Measurements from ENCODE around the gene LRMDA. TPM values are rescaled to one million over a fixed set of nuclear protein-coding genes. Genes with fewer than 3 reads are reported as not detected.

Gene LRMDA
- total RNA-seq, 6 donors from 2014 or later: 12.8 to 185 (median 18.1) TPM

- peaks cover 0 to under 1% (median 0%) of the 10 kb centered on the region in 4 donors for H3K4me1 ChIP-seq
- H3K27me3 ChIP-seq: no peaks in the 10 kb centered on the region
- no peak overlapping the region for H3K27ac ChIP-seq
- no peak for DNase-seq
- no peak overlapping the region for H3K4me3 ChIP-seq
- H3K9me3 ChIP-seq: peaks cover 6 to 11% (median 9%) of the 10 kb centered on the region in 4 donors
- WGBS, 2 donors: 65 to 88% methylated on average over 1 of the region's 1 CpG
- ATAC-seq (ENCODE audit: low FRiP score in 2 of 2): no peak
- TF ChIP-seq POLR2A (IDR thresholded peaks at IDR 0.05): no peak
- no peak for TF ChIP-seq POLR2AphosphoS5 (IDR thresholded peaks at IDR 0.05)
- H3K36me3 ChIP-seq: no peaks in the 10 kb centered on the region
Measured at GRCh38 chr10:76257816-76258215, 826.4 kb downstream of the LRMDA start.

- WGBS, 2 donors: 62 to 66% methylated on average over 4 of the region's 4 CpGs
- Histone ChIP-seq H3K27me3 (no peaks in the 10 kb centered on the region), H3K9me3 (peaks cover 0 to 2% (median 2%) of the 10 kb centered on the region in 4 donors), H3K4me3 (no peak overlapping the region), H3K36me3 (no peaks in the 10 kb centered on the region), H3K4me1 (no peaks in the 10 kb centered on the region), H3K27ac (no peak overlapping the region)
- ATAC-seq (ENCODE audit: low FRiP score in 2 of 2) (no peak), DNase-seq (no peak)
- TF ChIP-seq EP300 (IDR thresholded peaks at IDR 0.05) (no peak), POLR2AphosphoS5 (IDR thresholded peaks at IDR 0.05) (no peak)
Measured at GRCh38 chr10:76265441-76266113, 834.2 kb downstream of the LRMDA start.

- DNase-seq (no peak), ATAC-seq (ENCODE audit: low FRiP score in 2 of 2) (no peak)
Measured at GRCh38 chr10:76268530-76268929, 837.1 kb downstream of the LRMDA start.

DNA sequence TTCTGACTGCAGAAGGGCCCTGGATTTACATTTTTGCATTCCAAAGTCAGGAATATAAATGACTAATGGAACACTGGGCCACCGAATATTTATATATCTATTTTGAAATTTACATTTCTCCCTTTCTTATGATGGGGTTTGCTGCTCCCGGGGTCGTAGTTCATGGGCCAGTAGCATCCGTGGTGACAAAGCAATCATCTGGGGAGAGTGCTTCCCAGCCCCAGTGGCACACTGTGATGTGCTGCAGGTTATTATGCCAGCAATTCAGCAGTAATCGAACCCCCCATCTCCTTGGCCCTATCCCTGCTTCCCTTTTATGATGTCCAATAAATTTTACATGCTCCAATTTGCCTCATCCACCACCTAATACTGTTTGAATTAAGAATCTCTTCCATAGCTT, 837.5 kb downstream of the LRMDA start:
- Histone ChIP-seq H3K4me3 (no peak overlapping the region), H3K9me3 (no peaks in the 10 kb centered on the region), H3K27ac (no peak overlapping the region), H3K36me3 (no peaks in the 10 kb centered on the region), H3K4me1 (no peaks in the 10 kb centered on the region), H3K27me3 (no peaks in the 10 kb centered on the region)
- no peak for TF ChIP-seq CTCF (IDR thresholded peaks at IDR 0.05)
- TF ChIP-seq EP300 (IDR thresholded peaks at IDR 0.05): no peak
- no peak for TF ChIP-seq POLR2A (IDR thresholded peaks at IDR 0.05)
- no peak for TF ChIP-seq POLR2AphosphoS5 (IDR thresholded peaks at IDR 0.05)
- WGBS, 2 donors: 87 to 95% methylated on average over 5 of the region's 5 CpGs
- ATAC-seq (ENCODE audit: low FRiP score in 2 of 2) (no peak), DNase-seq (no peak)

More at GRCh38 chr10:76268530-76268929, 837.1 kb downstream of the LRMDA start:
- TF ChIP-seq CTCF (IDR thresholded peaks at IDR 0.05): no peak
- TF ChIP-seq POLR2A (IDR thresholded peaks at IDR 0.05): no peak
- no peak for TF ChIP-seq EP300 (IDR thresholded peaks at IDR 0.05)
- TF ChIP-seq POLR2AphosphoS5 (IDR thresholded peaks at IDR 0.05): no peak
- H3K4me3 ChIP-seq: no peak overlapping the region
- 71 to 76% methylated on average over 4 to 5 of the region's 5 CpGs for WGBS, 2 donors
- no peak overlapping the region for H3K27ac ChIP-seq
- no peaks in the 10 kb centered on the region for H3K9me3 ChIP-seq
- H3K36me3 ChIP-seq: no peaks in the 10 kb centered on the region
- H3K27me3 ChIP-seq: no peaks in the 10 kb centered on the region
- H3K4me1 ChIP-seq: no peaks in the 10 kb centered on the region

- Histone ChIP-seq H3K27me3 (no peaks in the 10 kb centered on the region), H3K27ac (no peak overlapping the region), H3K9me3 (peaks cover 6 to 12% (median 10%) of the 10 kb centered on the region in 4 donors), H3K4me3 (no peak overlapping the region), H3K4me1 (no peaks in the 10 kb centered on the region), H3K36me3 (no peaks in the 10 kb centered on the region)
- ATAC-seq (ENCODE audit: low FRiP score in 2 of 2): no peak
- 73 to 88% methylated on average over 5 of the region's 5 CpGs for WGBS, 2 donors
- no peak for DNase-seq
- TF ChIP-seq POLR2AphosphoS5 (IDR thresholded peaks at IDR 0.05): no peak
- no peak for TF ChIP-seq EP300 (IDR thresholded peaks at IDR 0.05)
- TF ChIP-seq POLR2A (IDR thresholded peaks at IDR 0.05): no peak
- no peak for TF ChIP-seq CTCF (IDR thresholded peaks at IDR 0.05)
Measured at GRCh38 chr10:76270464-76270863, 839.0 kb downstream of the LRMDA start.

- H3K4me3 ChIP-seq: no peak overlapping the region
- no peaks in the 10 kb centered on the region for H3K27me3 ChIP-seq
- no peak for DNase-seq
- H3K27ac ChIP-seq: no peak overlapping the region
- no peaks in the 10 kb centered on the region for H3K36me3 ChIP-seq
- TF ChIP-seq POLR2A (IDR thresholded peaks at IDR 0.05) (no peak), CTCF (IDR thresholded peaks at IDR 0.05) (no peak)
- ATAC-seq (ENCODE audit: low FRiP score in 2 of 2): no peak
- H3K9me3 ChIP-seq: peaks cover 6 to 15% (median 10%) of the 10 kb centered on the region in 4 donors
- H3K4me1 ChIP-seq: peaks cover 0 to 4% (median 0%) of the 10 kb centered on the region in 4 donors
Measured at GRCh38 chr10:76274933-76275332, 843.5 kb downstream of the LRMDA start.
